Measurements from ENCODE around the gene NCAPG2. TPM values are rescaled to one million over a fixed set of nuclear protein-coding genes. Genes with fewer than 3 reads are reported as not detected.

The NCAPG2 gene
- polyA plus RNA-seq, 1 of the 3 experiments (the other 2 are of a cell fraction): 25.0 TPM

DNA sequence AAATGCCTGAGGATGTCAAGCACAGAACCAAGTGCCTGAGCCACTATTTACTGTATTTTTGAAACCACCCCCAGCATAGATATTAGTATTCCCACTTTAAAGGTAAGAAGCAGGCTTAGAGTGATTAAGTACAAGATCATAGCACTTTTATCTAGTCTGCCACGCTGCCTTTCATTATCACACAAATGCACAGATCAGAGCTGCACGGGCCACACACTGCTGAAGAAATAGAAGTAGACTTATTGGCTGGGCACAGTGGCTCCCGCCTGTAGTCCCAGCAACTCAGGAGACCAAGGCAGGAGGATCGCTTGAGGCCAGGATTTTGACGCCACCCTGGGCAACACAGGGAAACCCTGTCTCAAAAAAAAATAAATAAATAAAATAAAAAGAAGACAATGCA lies 38.2 kb downstream of the NCAPG2 start:
- CTCF ChIA-PET: no interaction called here
- POLR2A ChIA-PET: no interaction called here
- DNase-seq: no peak
- H3K9me2 ChIP-seq: no peaks in the 10 kb centered on the region
- no peaks in the 10 kb centered on the region for H3K27me3 ChIP-seq (ENCODE audit: insufficient read depth)
- TF ChIP-seq RFX5 (IDR thresholded peaks at IDR 0.05; ENCODE audit: low read length): no peak
- no peak for TF ChIP-seq CTCF (IDR thresholded peaks at IDR 0.05)
- no peak for TF ChIP-seq TCF12 (IDR thresholded peaks at IDR 0.05)
- no peak for TF ChIP-seq RCOR1 (IDR thresholded peaks at IDR 0.05; ENCODE audit: low read length)
- no peak for TF ChIP-seq EZH2phosphoT487 (IDR thresholded peaks at IDR 0.05; ENCODE audit: borderline replicate concordance, low read depth)
- TF ChIP-seq RAD21 (IDR thresholded peaks at IDR 0.05; ENCODE audit: low read length): no peak
- no peak for TF ChIP-seq SIN3A (IDR thresholded peaks at IDR 0.05; ENCODE audit: borderline replicate concordance, low read depth, low read length)
- TF ChIP-seq FOXJ3 (CRISPR knock-in tag; IDR thresholded peaks at IDR 0.05): no peak
- no peak for TF ChIP-seq FOXM1 (IDR thresholded peaks at IDR 0.05; ENCODE audit: low read depth)
- H3K79me2 ChIP-seq (ENCODE audit: insufficient read depth): peaks cover 4% of the 10 kb centered on the region; the same call in 1 of the 2 replicates
- H3F3A ChIP-seq (replicated peaks; ENCODE audit: insufficient read depth): no peaks in the 10 kb centered on the region
- no peaks in the 10 kb centered on the region for H4K20me1 ChIP-seq (ENCODE audit: insufficient read depth)
- H2AFZ ChIP-seq (ENCODE audit: low read depth): no peak overlapping the region
- peaks cover 0 to 21% of the 10 kb centered on the region in 2 experiments; a peak in 1 of 4 replicates for H3K4me1 ChIP-seq (ENCODE audit: control insufficient read depth in 1 of 2, insufficient read depth in 2 of 2, low read depth in 1 of 2, low read length in 1 of 2)
- no peaks in the 10 kb centered on the region for H3K9me3 ChIP-seq
- H3K27ac ChIP-seq (ENCODE audit: low read depth in 2 of 2, low read length in 1 of 2): no peak overlapping the region; a peak in 1 of 4 replicates
- H3K9ac ChIP-seq: no peak overlapping the region
- 97% methylated on average over 5 of the region's 5 CpGs for WGBS (ENCODE audit: low lambda C conversion rate)
- H3K4me3 ChIP-seq (ENCODE audit: low read depth in 2 of 2, low read length in 1 of 2): no peak overlapping the region
- H3K36me3 ChIP-seq (replicated peaks in 1 of 2; ENCODE audit: control insufficient read depth in 1 of 2, insufficient read depth in 2 of 2, low read length in 1 of 2): peaks cover 17 to 38% of the 10 kb centered on the region in 2 experiments
- no peak overlapping the region for H3K4me2 ChIP-seq

- ChIA-PET CTCF (interaction anchor here (1.0 to 2.2 kb wide), 3 partner anchors 14 to 119 kb away, joined by 3 to 15 read pairs (median 3); no protein-coding TSS in a partner anchor), POLR2A (no interaction called here)
- Histone ChIP-seq H4K20me1 (ENCODE audit: insufficient read depth) (no peaks in the 10 kb centered on the region), H3K9me3 (no peaks in the 10 kb centered on the region), H3K4me2 (no peak overlapping the region), H3K4me1 (ENCODE audit: control insufficient read depth in 1 of 2, insufficient read depth in 2 of 2, low read depth in 1 of 2, low read length in 1 of 2) (peaks cover 0 to 24% of the 10 kb centered on the region in 2 experiments; a peak in 1 of 4 replicates), H3F3A (replicated peaks; ENCODE audit: insufficient read depth) (no peaks in the 10 kb centered on the region), H3K4me3 (ENCODE audit: low read depth in 2 of 2, low read length in 1 of 2) (no peak overlapping the region), H3K27ac (ENCODE audit: low read depth in 2 of 2, low read length in 1 of 2) (peak overlapping the region in 1 of 2 experiments; percentile 8; a peak in 1 of 4 replicates), H3K9ac (no peak overlapping the region), H2AFZ (ENCODE audit: low read depth) (no peak overlapping the region), H3K36me3 (replicated peaks in 1 of 2; ENCODE audit: control insufficient read depth in 1 of 2, insufficient read depth in 2 of 2, low read length in 1 of 2) (peaks cover 27 to 37% of the 10 kb centered on the region in 2 experiments), H3K9me2 (no peaks in the 10 kb centered on the region), H3K79me2 (ENCODE audit: insufficient read depth) (no peaks in the 10 kb centered on the region; the same call in 1 of the 2 replicates), H3K27me3 (ENCODE audit: insufficient read depth) (no peaks in the 10 kb centered on the region)
- 96% methylated on average over 12 of the region's 12 CpGs for WGBS (ENCODE audit: low lambda C conversion rate)
- DNase-seq: no peak
- TF ChIP-seq IRF3 (IDR thresholded peaks at IDR 0.05; ENCODE audit: low read depth, low read length): no peak
- no peak for TF ChIP-seq MEF2A (IDR thresholded peaks at IDR 0.05; ENCODE audit: borderline replicate concordance, low read depth)
- TF ChIP-seq RXRA (IDR thresholded peaks at IDR 0.05; ENCODE audit: borderline replicate concordance, low read depth): no peak
- no peak for TF ChIP-seq RCOR1 (IDR thresholded peaks at IDR 0.05; ENCODE audit: low read length)
- no peak for TF ChIP-seq SIN3A (IDR thresholded peaks at IDR 0.05; ENCODE audit: borderline replicate concordance, low read depth, low read length)
- no peak for TF ChIP-seq CTCF (IDR thresholded peaks at IDR 0.05)
- TF ChIP-seq GATA2 (CRISPR knock-in tag; IDR thresholded peaks at IDR 0.05): no peak
- TF ChIP-seq SMC3 (IDR thresholded peaks at IDR 0.05; ENCODE audit: low read depth, low read length): no peak
- TF ChIP-seq RAD21 (IDR thresholded peaks at IDR 0.05; ENCODE audit: low read length): no peak
- no peak for TF ChIP-seq ELF1 (IDR thresholded peaks at IDR 0.05)
- TF ChIP-seq TEAD4 (IDR thresholded peaks at IDR 0.05; ENCODE audit: borderline replicate concordance, insufficient read depth): no peak
- no peak for TF ChIP-seq FOXM1 (IDR thresholded peaks at IDR 0.05; ENCODE audit: low read depth)
- TF ChIP-seq MAX (IDR thresholded peaks at IDR 0.05; ENCODE audit: low read depth): no peak
- TF ChIP-seq GABPA (IDR thresholded peaks at IDR 0.05; ENCODE audit: low read depth): no peak
- no peak for TF ChIP-seq YY1 (IDR thresholded peaks at IDR 0.05; ENCODE audit: low read depth)
- no peak for TF ChIP-seq NFIC (IDR thresholded peaks at IDR 0.05; ENCODE audit: borderline replicate concordance)
- TF ChIP-seq, protein P1, sequence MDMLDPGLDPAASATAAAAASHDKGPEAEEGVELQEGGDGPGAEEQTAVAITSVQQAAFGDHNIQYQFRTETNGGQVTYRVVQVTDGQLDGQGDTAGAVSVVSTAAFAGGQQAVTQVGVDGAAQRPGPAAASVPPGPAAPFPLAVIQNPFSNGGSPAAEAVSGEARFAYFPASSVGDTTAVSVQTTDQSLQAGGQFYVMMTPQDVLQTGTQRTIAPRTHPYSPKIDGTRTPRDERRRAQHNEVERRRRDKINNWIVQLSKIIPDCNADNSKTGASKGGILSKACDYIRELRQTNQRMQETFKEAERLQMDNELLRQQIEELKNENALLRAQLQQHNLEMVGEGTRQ (IDR thresholded peaks at IDR 0.05; ENCODE audit: borderline replicate concordance, low read depth, low read length): no peak
- TF ChIP-seq EP300 (IDR thresholded peaks at IDR 0.05; ENCODE audit: borderline replicate concordance in 1 of 2, low read depth in 1 of 2, low read length in 1 of 2): no peak
- TF ChIP-seq RFX5 (IDR thresholded peaks at IDR 0.05; ENCODE audit: low read length): no peak
Observed at GRCh38 chr7:158664406-158664805, 40.2 kb downstream of the NCAPG2 start.

All from SK-N-SH (cell line).